Right lobe of liver (tissue), 4 donors: Measurements from ENCODE around the gene PON2.

Experiments used
- CTCF ChIP-seq, 4 donors: fragments of 200-600 bp in 3 of 4; fragments of 450-650 bp in 1 of 4; IDR thresholded peaks; one replicate each; pipeline versions ENCODE4 v1.5.1 to v1.8.0; 2016 to 2022; ENCODE audit warnings: antibody characterized with exemption in 4 of 4, mild to moderate bottlenecking in 2 of 4
- POLR2A ChIP-seq: fragments of 450-650 bp; IDR thresholded peaks from one replicate; pipeline ENCODE4 v1.6.1; 2017; ENCODE audit warnings: antibody characterized with exemption, mild to moderate bottlenecking
- donor health status: DM: no; HTN: no; CAD: no.
- donor health status: DM: no; HTN: no; CAD: no.
- donor health status: DM: no; HTN: yes; CAD: no.

GRCh38 chr7:95435422-95435780 is 573 bp upstream of the PON2 start:
- TF ChIP-seq CTCF (IDR thresholded peaks at IDR 0.05) (no peak), POLR2A (no peak)
